GM12872 (cell line): ENCODE data around the gene ENOX2.

ENCODE experiments used
- CTCF ChIP-seq: IDR thresholded peaks from 3 replicates; pipeline ENCODE4 v1.5.1; 2011; ENCODE audit warnings: low read depth, mild to moderate bottlenecking, low read length, moderate library complexity; ENCODE audit not compliant: insufficient read depth

Gene ENOX2

DNA sequence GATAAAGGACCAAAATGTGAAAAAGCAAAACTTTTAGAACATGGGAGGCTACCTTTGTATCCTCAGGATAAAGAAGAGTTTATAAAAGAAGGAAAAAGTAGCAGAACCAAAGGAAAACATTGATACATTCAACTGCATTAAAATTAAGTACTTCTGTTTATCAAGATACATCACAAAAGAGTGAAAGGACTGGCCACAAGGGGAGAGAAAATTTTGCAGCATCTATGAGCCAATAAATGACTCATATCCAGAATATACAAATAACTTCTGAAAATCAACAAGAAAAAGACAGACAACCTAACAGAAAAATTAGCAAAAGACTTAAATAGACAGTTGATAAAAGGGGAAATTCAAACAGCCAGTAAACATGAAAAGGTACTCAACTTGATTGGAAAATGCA is 324.1 kb downstream of the ENOX2 start:
- no peak for TF ChIP-seq CTCF

DNA sequence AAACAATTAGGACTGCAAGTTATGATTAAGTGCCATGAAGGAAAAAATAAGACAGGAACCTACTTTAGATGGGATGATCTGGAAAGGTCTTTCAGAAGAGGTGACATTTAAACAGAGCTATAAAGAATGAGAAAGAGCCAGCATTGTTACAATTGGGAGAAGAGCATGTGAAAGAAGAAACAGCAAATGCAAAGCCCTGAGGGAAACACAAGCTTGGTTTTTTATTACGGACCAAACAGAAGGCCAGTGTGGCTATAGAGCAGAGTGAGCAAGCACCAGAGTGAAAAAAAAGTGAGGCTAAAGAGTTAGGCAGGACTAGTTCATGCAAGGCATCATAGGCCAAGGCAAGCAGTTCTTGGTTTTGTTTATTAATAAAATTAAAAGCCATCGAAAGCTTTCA is 325.6 kb downstream of the ENOX2 start:
- no peak for TF ChIP-seq CTCF

DNA sequence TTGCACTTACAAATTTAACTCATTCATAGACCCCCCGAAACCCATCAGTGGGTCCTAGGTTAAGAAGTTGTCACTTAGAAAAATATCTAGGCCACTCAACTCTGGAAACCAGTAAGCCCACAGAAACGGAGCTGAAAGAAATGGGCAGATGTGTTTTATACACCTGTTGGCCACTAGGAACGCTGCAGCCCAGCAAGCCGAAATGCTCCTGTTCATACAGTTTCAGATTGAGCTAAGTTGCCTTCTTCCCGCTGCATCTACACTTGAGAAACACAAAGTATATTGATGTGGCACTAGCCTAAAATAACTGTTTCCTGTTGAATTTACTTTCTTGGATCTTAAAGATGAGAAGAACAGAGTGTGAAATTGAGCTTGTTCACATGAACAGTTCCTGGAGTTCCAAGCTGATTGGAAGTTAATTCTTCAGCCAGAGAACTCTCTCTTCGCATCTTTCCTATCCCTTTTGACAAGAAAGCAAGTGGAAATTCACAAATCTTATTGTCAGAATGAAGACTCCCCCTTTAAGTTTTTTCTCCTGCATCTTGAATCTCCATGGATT is 327.1 kb downstream of the ENOX2 start:
- peak; percentile 87 for TF ChIP-seq CTCF
